HG03521 (cell line): ENCODE results near the gene PRICKLE2.

ENCODE experiments used
- ATAC-seq: cut with Tn5 transposase; IDR thresholded peaks from one replicate; pipeline ENCODE4 v1.9.1; 2021; ENCODE audit warnings: mild to moderate bottlenecking, moderate library complexity; ENCODE audit not compliant: unreplicated experiment

The PRICKLE2 gene

GRCh38 chr3:64081235-64081630 lies 144.0 kb downstream of the PRICKLE2 start:
- no peak for ATAC-seq

- ATAC-seq = no peak
Observed at GRCh38 chr3:64080616-64081234, 144.5 kb downstream of the PRICKLE2 start.

GRCh38 chr3:64079369-64080150 lies 145.7 kb downstream of the PRICKLE2 start:
- no peak for ATAC-seq

GRCh38 chr3:64078966-64079365 lies 146.3 kb downstream of the PRICKLE2 start:
- no peak for ATAC-seq

- ATAC-seq = no peak
Observed at GRCh38 chr3:64074895-64075679, 150.2 kb downstream of the PRICKLE2 start.

GRCh38 chr3:64074060-64074459 lies 151.2 kb downstream of the PRICKLE2 start:
- no peak for ATAC-seq

- no peak for ATAC-seq
Observed at GRCh38 chr3:64073158-64073761, 152.0 kb downstream of the PRICKLE2 start.

GRCh38 chr3:64072126-64072525 lies 153.1 kb downstream of the PRICKLE2 start:
- ATAC-seq = no peak

- ATAC-seq = no peak
Observed at GRCh38 chr3:64070704-64071103, 154.6 kb downstream of the PRICKLE2 start.

GRCh38 chr3:64067506-64068346 lies 157.5 kb downstream of the PRICKLE2 start:
- ATAC-seq = no peak

- no peak for ATAC-seq
Observed at GRCh38 chr3:64064804-64065203, 160.5 kb downstream of the PRICKLE2 start.

- no peak for ATAC-seq
Observed at GRCh38 chr3:64063983-64064438, 161.3 kb downstream of the PRICKLE2 start.

- no peak for ATAC-seq
Observed at GRCh38 chr3:64063207-64063982, 161.9 kb downstream of the PRICKLE2 start.

GRCh38 chr3:64061628-64062027 lies 163.6 kb downstream of the PRICKLE2 start:
- ATAC-seq = no peak

- no peak for ATAC-seq
Observed at GRCh38 chr3:64059484-64060175, 165.6 kb downstream of the PRICKLE2 start.

- no peak for ATAC-seq
Observed at GRCh38 chr3:64058566-64058965, 166.7 kb downstream of the PRICKLE2 start.

GRCh38 chr3:64057231-64057630 lies 168.0 kb downstream of the PRICKLE2 start:
- ATAC-seq = no peak

GRCh38 chr3:64056606-64057180 lies 168.6 kb downstream of the PRICKLE2 start:
- no peak for ATAC-seq

- no peak for ATAC-seq
Observed at GRCh38 chr3:64055076-64055475, 170.2 kb downstream of the PRICKLE2 start.
